ENCODE measurements around the gene AJAP1. TPM values are rescaled to one million over a fixed set of nuclear protein-coding genes. Genes with fewer than 3 reads are reported as not detected.

The AJAP1 gene
- total and polyA plus RNA-seq, 2 donors (not counting 1 experiment from before 2014, with no cell fraction given): 0.01 TPM; not detected in 1

GRCh38 chr1:4695241-4695640 is 40.8 kb downstream of the AJAP1 start:
- Histone ChIP-seq H3K4me1 (ENCODE audit: control insufficient read depth, extremely low read depth, insufficient read depth, low read length) (no peaks in the 10 kb centered on the region), H3K4me3 (replicated peaks in 1 of 4; ENCODE audit: control extremely low read depth in 1 of 4, insufficient read depth in 1 of 4, low read depth in 3 of 4, low read length in 4 of 4) (no peak overlapping the region), H3K27ac (ENCODE audit: insufficient read depth, low read length) (no peak overlapping the region), H4K20me1 (ENCODE audit: control insufficient read depth, extremely low read depth, insufficient read depth, low read length) (no peaks in the 10 kb centered on the region), H3K36me3 (ENCODE audit: control insufficient read depth, insufficient read depth, low read length) (no peaks in the 10 kb centered on the region), H3K27me3 (ENCODE audit: control insufficient read depth, insufficient read depth, low read length) (no peaks in the 10 kb centered on the region), H3K9ac (ENCODE audit: insufficient read depth, low read length) (no peak overlapping the region), H3K4me2 (ENCODE audit: extremely low read depth, insufficient read depth, low read length) (no peak overlapping the region), H3K9me3 (ENCODE audit: control insufficient read depth, insufficient read depth, low read depth, low read length) (no peaks in the 10 kb centered on the region), H2AFZ (ENCODE audit: low read length) (no peak overlapping the region), H3K79me2 (ENCODE audit: control insufficient read depth, insufficient read depth, low read length) (no peaks in the 10 kb centered on the region)
- TF ChIP-seq EZH2 (IDR thresholded peaks at IDR 0.05; ENCODE audit: low read length, missing control alignments) (no peak), CTCF (conservative IDR thresholded peaks at IDR 0.05 in 1 of 2, IDR thresholded peaks at IDR 0.05 in 1 of 2; ENCODE audit: low read depth in 1 of 2, low read length in 2 of 2) (no peak)
- DNase-seq (ENCODE audit: low read depth in 2 of 2): no peak

- Histone ChIP-seq H3K9ac (ENCODE audit: insufficient read depth, low read length) (no peak overlapping the region), H3K79me2 (ENCODE audit: control insufficient read depth, insufficient read depth, low read length) (no peaks in the 10 kb centered on the region), H3K27ac (ENCODE audit: insufficient read depth, low read length) (no peak overlapping the region), H3K36me3 (ENCODE audit: control insufficient read depth, insufficient read depth, low read length) (no peaks in the 10 kb centered on the region), H2AFZ (ENCODE audit: low read length) (no peak overlapping the region), H3K4me2 (ENCODE audit: extremely low read depth, insufficient read depth, low read length) (no peak overlapping the region), H4K20me1 (ENCODE audit: control insufficient read depth, extremely low read depth, insufficient read depth, low read length) (no peaks in the 10 kb centered on the region), H3K27me3 (ENCODE audit: control insufficient read depth, insufficient read depth, low read length) (no peaks in the 10 kb centered on the region), H3K4me1 (ENCODE audit: control insufficient read depth, extremely low read depth, insufficient read depth, low read length) (no peaks in the 10 kb centered on the region), H3K4me3 (replicated peaks in 1 of 4; ENCODE audit: control extremely low read depth in 1 of 4, insufficient read depth in 1 of 4, low read depth in 3 of 4, low read length in 4 of 4) (no peak overlapping the region), H3K9me3 (ENCODE audit: control insufficient read depth, insufficient read depth, low read depth, low read length) (no peaks in the 10 kb centered on the region)
- no peak for TF ChIP-seq EZH2 (IDR thresholded peaks at IDR 0.05; ENCODE audit: low read length, missing control alignments)
- no peak for TF ChIP-seq CTCF (conservative IDR thresholded peaks at IDR 0.05 in 1 of 2, IDR thresholded peaks at IDR 0.05 in 1 of 2; ENCODE audit: low read depth in 1 of 2, low read length in 2 of 2)
- no peak for DNase-seq (ENCODE audit: low read depth in 2 of 2)
Measured at GRCh38 chr1:4696161-4696745, 41.8 kb downstream of the AJAP1 start.

GRCh38 chr1:4696753-4697152 is 42.3 kb downstream of the AJAP1 start:
- H3K27ac ChIP-seq (ENCODE audit: insufficient read depth, low read length): no peak overlapping the region
- H3K4me2 ChIP-seq (ENCODE audit: extremely low read depth, insufficient read depth, low read length): no peak overlapping the region
- DNase-seq (ENCODE audit: low read depth in 2 of 2): no peak
- TF ChIP-seq CTCF (conservative IDR thresholded peaks at IDR 0.05 in 1 of 2, IDR thresholded peaks at IDR 0.05 in 1 of 2; ENCODE audit: low read depth in 1 of 2, low read length in 2 of 2) (no peak), EZH2 (IDR thresholded peaks at IDR 0.05; ENCODE audit: low read length, missing control alignments) (no peak)
- no peaks in the 10 kb centered on the region for H3K4me1 ChIP-seq (ENCODE audit: control insufficient read depth, extremely low read depth, insufficient read depth, low read length)
- H4K20me1 ChIP-seq (ENCODE audit: control insufficient read depth, extremely low read depth, insufficient read depth, low read length): no peaks in the 10 kb centered on the region
- H3K4me3 ChIP-seq (replicated peaks in 1 of 4; ENCODE audit: control extremely low read depth in 1 of 4, insufficient read depth in 1 of 4, low read depth in 3 of 4, low read length in 4 of 4): no peak overlapping the region
- H2AFZ ChIP-seq (ENCODE audit: low read length): no peak overlapping the region
- H3K9ac ChIP-seq (ENCODE audit: insufficient read depth, low read length): no peak overlapping the region
- no peaks in the 10 kb centered on the region for H3K9me3 ChIP-seq (ENCODE audit: control insufficient read depth, insufficient read depth, low read depth, low read length)
- H3K27me3 ChIP-seq (ENCODE audit: control insufficient read depth, insufficient read depth, low read length): no peaks in the 10 kb centered on the region
- H3K36me3 ChIP-seq (ENCODE audit: control insufficient read depth, insufficient read depth, low read length): no peaks in the 10 kb centered on the region
- H3K79me2 ChIP-seq (ENCODE audit: control insufficient read depth, insufficient read depth, low read length): no peaks in the 10 kb centered on the region

All from fibroblast of lung (primary cell).